NCI-H1417 treated with DMSO at 0.1 percent for 48 hours (cell line): ENCODE measurements around the gene FLNA.

Source experiments
- DNase-seq: peaks from one replicate; lab custom pipeline; 2025; lab: John Stamatoyannopoulos, UW

The FLNA gene

GRCh38 chrX:154334496-154334895 lies 39.9 kb downstream of the FLNA start:
- DNase-seq = no peak

- no peak for DNase-seq
Observed at GRCh38 chrX:154333837-154334271, 40.6 kb downstream of the FLNA start.

GRCh38 chrX:154333116-154333515 lies 41.3 kb downstream of the FLNA start:
- no peak for DNase-seq

- no peak for DNase-seq
Observed at GRCh38 chrX:154332561-154332960, 41.9 kb downstream of the FLNA start.

- no peak for DNase-seq
Observed at GRCh38 chrX:154329294-154329693, 45.1 kb downstream of the FLNA start.

- no peak for DNase-seq
Observed at GRCh38 chrX:154328646-154329045, 45.8 kb downstream of the FLNA start.

- DNase-seq = no peak
Observed at GRCh38 chrX:154327038-154327820, 47.2 kb downstream of the FLNA start.

- DNase-seq = no peak
Observed at GRCh38 chrX:154325541-154325940, 48.9 kb downstream of the FLNA start.

- DNase-seq = no peak
Observed at GRCh38 chrX:154323537-154323936, 50.9 kb downstream of the FLNA start.

GRCh38 chrX:154322890-154323289 lies 51.5 kb downstream of the FLNA start:
- DNase-seq = no peak

GRCh38 chrX:154321594-154321993 lies 52.8 kb downstream of the FLNA start:
- no peak for DNase-seq

GRCh38 chrX:154321152-154321551 lies 53.3 kb downstream of the FLNA start:
- no peak for DNase-seq

GRCh38 chrX:154320406-154320805 lies 54.0 kb downstream of the FLNA start:
- no peak for DNase-seq

- no peak for DNase-seq
Observed at GRCh38 chrX:154317391-154317995, 56.9 kb downstream of the FLNA start.

GRCh38 chrX:154315416-154315815 lies 59.0 kb downstream of the FLNA start:
- no peak for DNase-seq

- DNase-seq = no peak
Observed at GRCh38 chrX:154313147-154313546, 61.3 kb downstream of the FLNA start.

GRCh38 chrX:154312116-154312515 lies 62.3 kb downstream of the FLNA start:
- no peak for DNase-seq

- DNase-seq = no peak
Observed at GRCh38 chrX:154310616-154311536, 63.6 kb downstream of the FLNA start.

- DNase-seq = no peak
Observed at GRCh38 chrX:154309041-154309775, 65.2 kb downstream of the FLNA start.

GRCh38 chrX:154308108-154308946 lies 66.1 kb downstream of the FLNA start:
- no peak for DNase-seq

- DNase-seq = no peak
Observed at GRCh38 chrX:154307202-154307601, 67.2 kb downstream of the FLNA start.
